Caco-2 (cell line): Measurements from ENCODE around the gene DERL3. TPM values are rescaled to one million over a fixed set of nuclear protein-coding genes. Genes with fewer than 3 reads are reported as not detected.

ENCODE experiments used
- BruUV-seq: library from RNA; stranded (reverse); fragments of 400-500 nt; replicated peaks from 2 replicates; lab custom pipeline; 2021; lab: Mats Ljungman, UMichigan
- CTCF ChIA-PET: fragments of 300-600 bp; sonication (Branson Sonifier 250); formaldehyde crosslinking; loops from one replicate; lab custom pipeline; 2022; ENCODE audit warnings: antibody characterized with exemption; lab: Charles Lee
- POLR2A ChIA-PET: fragments of 300-600 bp; sonication (Branson Sonifier 250); formaldehyde crosslinking; loops from one replicate; lab custom pipeline; 2022; ENCODE audit warnings: antibody characterized with exemption; lab: Charles Lee
- DNase-seq, 2 experiments: peaks; one replicate each; pipeline versions ENCODE4 v3.0.0 to v3.0.0-alpha.2; 2020 to 2022
- H3K27me3 ChIP-seq: replicated peaks from 2 replicates; pipeline ENCODE4 v1.6.0; 2011; ENCODE audit warnings: low read length; ENCODE audit not compliant: control insufficient read depth, insufficient read depth
- H3K36me3 ChIP-seq: 2 replicates; pipeline ENCODE4 v1.5.1; 2011; ENCODE audit warnings: low read length; ENCODE audit not compliant: control insufficient read depth, insufficient read depth
- H3K4me1 ChIP-seq: fragments of 250-450 bp; sonication (Bioruptor Pico); 2 replicates; pipeline ENCODE4 v1.5.1; 2020; ENCODE audit warnings: mild to moderate bottlenecking
- H3K4me3 ChIP-seq: 2 replicates; pipeline ENCODE4 v1.5.1; 2011; ENCODE audit warnings: low read depth, mild to moderate bottlenecking, control low read depth, low read length
- H3K9me3 ChIP-seq: fragments of 250-450 bp; sonication (Bioruptor Pico); 2 replicates; pipeline ENCODE4 v1.5.1; 2020; ENCODE audit warnings: mild to moderate bottlenecking, moderate library complexity
- H3K27ac Mint-ChIP-seq: one replicate; pipeline ENCODE4 v1.8.0; 2022; ENCODE audit warnings: mixed read lengths; ENCODE audit not compliant: unreplicated experiment
- H3K27me3 Mint-ChIP-seq: one replicate; pipeline ENCODE4 v1.8.0; 2022; ENCODE audit warnings: mixed read lengths; ENCODE audit not compliant: insufficient read depth, unreplicated experiment
- H3K36me3 Mint-ChIP-seq: one replicate; pipeline ENCODE4 v1.8.0; 2022; ENCODE audit warnings: mild to moderate bottlenecking, mixed read lengths; ENCODE audit not compliant: insufficient read depth, unreplicated experiment
- H3K4me1 Mint-ChIP-seq: one replicate; pipeline ENCODE4 v1.8.0; 2022; ENCODE audit warnings: low read depth, mixed read lengths; ENCODE audit not compliant: unreplicated experiment
- H3K4me3 Mint-ChIP-seq: one replicate; pipeline ENCODE4 v1.8.0; 2022; ENCODE audit warnings: mild to moderate bottlenecking, moderate library complexity, mixed read lengths; ENCODE audit not compliant: unreplicated experiment
- H3K9me3 Mint-ChIP-seq: one replicate; pipeline ENCODE4 v1.8.0; 2022; ENCODE audit warnings: mixed read lengths; ENCODE audit not compliant: unreplicated experiment
- CTCF ChIP-seq, 2 experiments: fragments of 200-600 bp in 1 of 2; IDR thresholded peaks; 1 replicate in 1 of 2; 2 replicates in 1 of 2; pipeline versions ENCODE4 v1.5.1 to v1.8.0; 2011 to 2022; ENCODE audit warnings: antibody characterized with exemption in 1 of 2, control low read depth in 1 of 2, inconsistent platforms in 1 of 2, low read depth in 1 of 2, low read length in 1 of 2, mild to moderate bottlenecking in 1 of 2, moderate library complexity in 1 of 2; ENCODE audit not compliant: insufficient read depth in 1 of 2, severe bottlenecking in 1 of 2, unreplicated experiment in 1 of 2
- intact Hi-C: fragments of 100-400 bp; cut with micrococcal nuclease; formaldehyde crosslinking; loops from one replicate; pipeline ENCODE4 v1.10.0; 2022; ENCODE audit not compliant: unreplicated experiment
- total RNA-seq: library from RNA; stranded (reverse); gene quantifications from 2 replicates; pipeline ENCODE4 v1.2.3, GENCODE V29; 2022

DERL3 gene
- total RNA-seq, 1 experiment from 2014 or later: 4.4 TPM

- TF ChIP-seq CTCF (IDR thresholded peaks at IDR 0.05; ENCODE audit: insufficient read depth in 1 of 2, low read depth in 1 of 2, low read length in 1 of 2, severe bottlenecking in 1 of 2, unreplicated experiment in 1 of 2): no peak
- no peak overlapping the region for H3K27ac Mint-ChIP-seq
- CTCF ChIA-PET: no interaction called here
Observed at GRCh38 chr22:23828800-23829680, 9.8 kb downstream of the DERL3 start.

DNA sequence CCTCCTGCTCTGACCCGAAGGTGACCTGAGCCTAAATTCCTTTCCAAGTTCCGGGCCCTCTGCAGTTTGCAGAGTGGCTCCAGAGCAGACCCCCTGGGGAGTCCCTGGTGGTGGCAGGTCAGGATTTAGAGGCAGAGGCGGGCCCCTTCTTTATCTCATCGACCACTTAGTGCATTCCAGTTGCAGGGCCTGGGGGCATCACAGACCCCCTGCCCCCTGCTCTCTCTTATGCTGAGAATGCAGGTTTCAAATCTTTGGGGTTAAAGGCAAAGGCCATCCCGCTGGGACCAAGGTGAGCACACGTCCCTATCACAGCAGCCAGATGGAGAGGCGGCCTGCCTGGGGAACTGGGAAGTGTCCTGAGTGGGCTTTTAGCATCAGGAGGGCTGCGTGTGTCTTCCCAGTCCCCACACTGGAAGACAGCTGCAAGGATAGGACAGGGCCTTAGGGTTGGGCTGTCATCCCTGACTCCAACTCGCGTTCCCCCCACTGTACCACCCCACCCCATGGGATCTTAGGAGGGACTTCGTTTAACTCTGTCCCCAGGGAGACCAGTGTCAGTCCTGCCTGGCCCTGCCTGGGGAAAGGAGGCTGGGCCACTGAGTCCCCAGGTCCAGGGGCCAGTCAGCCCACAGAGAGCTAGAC is 11.3 kb downstream of the DERL3 start:
- Histone ChIP-seq H3K36me3 (peaks cover 6% of the 10 kb centered on the region), H3K4me3 (no peak overlapping the region), H3K27me3 (no peaks in the 10 kb centered on the region), H3K4me1 (no peaks in the 10 kb centered on the region), H3K9me3 (no peaks in the 10 kb centered on the region)
- Mint-ChIP-seq H3K4me1 (no peaks in the 10 kb centered on the region), H3K27me3 (no peaks in the 10 kb centered on the region), H3K4me3 (no peak overlapping the region), H3K27ac (no peak overlapping the region), H3K36me3 (peaks cover 79% of the 10 kb centered on the region), H3K9me3 (no peaks in the 10 kb centered on the region)
- no peak for DNase-seq
- ChIA-PET POLR2A (no interaction called here), CTCF (no interaction called here)
- TF ChIP-seq CTCF (IDR thresholded peaks at IDR 0.05; ENCODE audit: insufficient read depth in 1 of 2, low read depth in 1 of 2, low read length in 1 of 2, severe bottlenecking in 1 of 2, unreplicated experiment in 1 of 2): no peak
- no TSS peak for BruUV-seq
- intact Hi-C loops: no loop called here

More at GRCh38 chr22:23828800-23829680, 9.8 kb downstream of the DERL3 start:
- Histone ChIP-seq H3K27me3 (no peaks in the 10 kb centered on the region), H3K4me3 (no peak overlapping the region), H3K36me3 (peaks cover 6% of the 10 kb centered on the region), H3K9me3 (no peaks in the 10 kb centered on the region), H3K4me1 (no peaks in the 10 kb centered on the region)
- no peaks in the 10 kb centered on the region for H3K9me3 Mint-ChIP-seq
- H3K4me1 Mint-ChIP-seq: no peaks in the 10 kb centered on the region
- no peaks in the 10 kb centered on the region for H3K27me3 Mint-ChIP-seq
- no peak overlapping the region for H3K4me3 Mint-ChIP-seq
- H3K36me3 Mint-ChIP-seq: peaks cover 63% of the 10 kb centered on the region
- intact Hi-C loops: no loop called here
- POLR2A ChIA-PET: no interaction called here
- no peak for DNase-seq
- no TSS peak for BruUV-seq

DNA sequence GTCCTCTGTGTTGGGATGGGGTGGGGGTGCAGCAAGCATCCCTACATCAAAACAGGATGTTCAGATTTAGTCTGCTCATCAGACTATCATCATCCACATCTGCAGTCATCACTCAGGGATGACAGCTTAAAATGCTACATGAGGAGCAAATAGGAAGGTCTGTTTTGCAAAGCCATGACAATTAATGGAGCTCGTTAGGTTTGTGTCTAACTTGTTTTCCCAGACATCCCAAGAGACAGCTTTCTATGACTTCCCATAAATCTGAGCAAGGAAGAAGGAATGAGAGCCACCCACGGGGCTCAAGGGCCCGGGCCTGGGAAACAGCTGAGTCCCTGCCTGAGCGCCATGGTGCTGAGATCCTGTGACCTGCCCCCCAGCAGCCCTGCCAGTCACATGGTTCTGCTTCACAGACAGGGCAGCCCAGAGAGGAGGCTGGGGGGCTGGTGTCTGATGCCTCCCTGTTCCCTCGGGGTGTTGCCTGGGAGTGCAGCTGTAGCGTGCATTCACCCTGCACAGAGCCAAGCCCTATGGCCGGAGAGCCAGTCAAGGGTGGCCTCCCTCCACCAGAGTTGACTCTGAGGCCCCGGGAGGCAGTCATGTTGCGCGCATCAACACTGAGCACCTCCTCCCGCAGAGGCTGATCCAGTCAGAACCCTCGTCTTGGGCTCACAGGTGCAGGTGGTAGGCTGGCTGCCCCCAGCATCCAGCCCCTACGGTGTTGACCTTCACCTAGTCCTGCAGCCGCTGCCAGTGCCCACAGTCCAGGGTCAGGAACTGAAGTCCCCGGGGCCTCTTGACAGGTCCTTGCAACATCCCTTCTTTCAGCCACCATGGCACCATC is 12.1 kb downstream of the DERL3 start:
- H3K4me1 ChIP-seq: no peaks in the 10 kb centered on the region
- H3K4me3 Mint-ChIP-seq: no peak overlapping the region
- peaks cover 3% of the 10 kb centered on the region for H3K36me3 ChIP-seq
- H3K27me3 Mint-ChIP-seq: no peaks in the 10 kb centered on the region
- ChIA-PET CTCF (no interaction called here), POLR2A (interaction anchor here (0.5 kb wide), 1 partner anchor 59 kb away, joined by 4 read pairs; the partner anchor contains the start of gene CHCHD10)
- no peaks in the 10 kb centered on the region for H3K9me3 ChIP-seq
- H3K27ac Mint-ChIP-seq: no peak overlapping the region
- no peak for DNase-seq
- H3K4me3 ChIP-seq: no peak overlapping the region
- H3K9me3 Mint-ChIP-seq: no peaks in the 10 kb centered on the region
- intact Hi-C loops: no loop called here
- TF ChIP-seq CTCF (IDR thresholded peaks at IDR 0.05; ENCODE audit: insufficient read depth in 1 of 2, low read depth in 1 of 2, low read length in 1 of 2, severe bottlenecking in 1 of 2, unreplicated experiment in 1 of 2): no peak
- H3K27me3 ChIP-seq: no peaks in the 10 kb centered on the region
- no peaks in the 10 kb centered on the region for H3K4me1 Mint-ChIP-seq
- peaks cover 75% of the 10 kb centered on the region for H3K36me3 Mint-ChIP-seq
- no TSS peak for BruUV-seq
